Trophoblast cell (in vitro differentiated cells and primary cell): Measurements from ENCODE around the gene DNMT3B.
A peak's percentile ranks its signal among the peaks of the same experiment; 100 is the strongest.

Experiments
- DNase-seq, 2 donors: peaks; one replicate each; pipeline ENCODE4 v3.0.0-alpha.2; 2016
- H2AFZ ChIP-seq: 2 replicates; pipeline ENCODE4 v1.6.1; 2013; ENCODE audit warnings: low read length, moderate library complexity, mild to moderate bottlenecking; ENCODE audit not compliant: insufficient read depth, poor library complexity
- H2AK5ac ChIP-seq: 2 replicates; pipeline ENCODE4 v1.6.1; 2013; ENCODE audit warnings: mild to moderate bottlenecking, low read length
- H2BK120ac ChIP-seq: 2 replicates; pipeline ENCODE4 v1.6.1; 2013; ENCODE audit warnings: low read length, mild to moderate bottlenecking, moderate library complexity; ENCODE audit not compliant: insufficient read depth, poor library complexity
- H2BK12ac ChIP-seq: 2 replicates; pipeline ENCODE4 v1.6.1; 2013; ENCODE audit warnings: mild to moderate bottlenecking, low read length, moderate library complexity
- H2BK5ac ChIP-seq: 2 replicates; pipeline ENCODE4 v1.6.1; 2013; ENCODE audit warnings: low read length, low read depth, moderate library complexity, mild to moderate bottlenecking; ENCODE audit not compliant: poor library complexity
- H3K14ac ChIP-seq: 2 replicates; pipeline ENCODE4 v1.6.1; 2013; ENCODE audit warnings: mild to moderate bottlenecking, low read length
- H3K18ac ChIP-seq: 2 replicates; pipeline ENCODE4 v1.6.1; 2013; ENCODE audit warnings: mild to moderate bottlenecking, low read length
- H3K23ac ChIP-seq: 2 replicates; pipeline ENCODE4 v1.6.1; 2013; ENCODE audit warnings: low read length
- H3K27ac ChIP-seq: 2 replicates; pipeline ENCODE4 v1.5.1; 2013; ENCODE audit warnings: low read depth, mild to moderate bottlenecking, inconsistent platforms, low read length, moderate library complexity
- H3K27me3 ChIP-seq: 2 replicates; pipeline ENCODE4 v1.6.1; 2013; ENCODE audit warnings: inconsistent platforms, mild to moderate bottlenecking, low read length, moderate library complexity; ENCODE audit not compliant: insufficient read depth
- H3K36me3 ChIP-seq, 2 experiments: 1 replicate in 1 of 2; 2 replicates in 1 of 2; pipeline ENCODE4 v1.6.1; 2013; ENCODE audit warnings: low read length in 2 of 2, mild to moderate bottlenecking in 2 of 2, moderate library complexity in 1 of 2; ENCODE audit not compliant: insufficient read depth in 2 of 2, control insufficient read depth in 1 of 2
- H3K4ac ChIP-seq: 2 replicates; pipeline ENCODE4 v1.6.1; 2013; ENCODE audit warnings: low read depth, mild to moderate bottlenecking, low read length, moderate library complexity
- H3K4me1 ChIP-seq, 2 experiments: 1 replicate in 1 of 2; 2 replicates in 1 of 2; pipeline ENCODE4 v1.6.1; 2013; ENCODE audit warnings: low read length in 2 of 2, mild to moderate bottlenecking in 2 of 2, moderate library complexity in 1 of 2; ENCODE audit not compliant: insufficient read depth in 2 of 2, control insufficient read depth in 1 of 2
- H3K4me2 ChIP-seq: 2 replicates; pipeline ENCODE4 v1.6.1; 2013; ENCODE audit warnings: inconsistent platforms, mild to moderate bottlenecking, low read length, moderate library complexity
- H3K4me3 ChIP-seq: 2 replicates; pipeline ENCODE4 v1.5.1; 2013; ENCODE audit warnings: mild to moderate bottlenecking, low read depth, low read length, inconsistent platforms
- H3K79me1 ChIP-seq: one replicate; pipeline ENCODE4 v1.6.1; 2013; ENCODE audit warnings: low read length
- H3K79me2 ChIP-seq: 2 replicates; pipeline ENCODE4 v1.6.1; 2013; ENCODE audit warnings: low read length, mild to moderate bottlenecking; ENCODE audit not compliant: control insufficient read depth, insufficient read depth, poor library complexity
- H3K9ac ChIP-seq: 2 replicates; pipeline ENCODE4 v1.6.1; 2013; ENCODE audit warnings: mild to moderate bottlenecking, low read length
- H3K9me3 ChIP-seq: 2 replicates; pipeline ENCODE4 v1.6.1; 2013; ENCODE audit warnings: low read depth, mild to moderate bottlenecking, control low read depth, inconsistent platforms, low read length; ENCODE audit not compliant: insufficient read depth
- H4K12ac ChIP-seq: 2 replicates; pipeline ENCODE4 v1.6.1; 2013; ENCODE audit warnings: low read depth, mild to moderate bottlenecking, low read length, moderate library complexity
- H4K8ac ChIP-seq: 2 replicates; pipeline ENCODE4 v1.6.1; 2013; ENCODE audit warnings: low read depth, mild to moderate bottlenecking, low read length, moderate library complexity
- H4K91ac ChIP-seq: one replicate; pipeline ENCODE4 v1.6.1; 2013; ENCODE audit warnings: low read depth, mild to moderate bottlenecking, low read length, moderate library complexity
- WGBS: extraction: QIAGEN DNeasy Blood & Tissue Kit; methylation state at CpG from one replicate; pipeline ENCODE4 v1.1.7; 2013; ENCODE audit warnings: missing lambda C conversion rate; ENCODE audit not compliant: insufficient read length, insufficient coverage; ENCODE audit errors: extremely low coverage; 5-methylcytosine and 5-hydroxymethylcytosine counted together

Gene DNMT3B

DNA sequence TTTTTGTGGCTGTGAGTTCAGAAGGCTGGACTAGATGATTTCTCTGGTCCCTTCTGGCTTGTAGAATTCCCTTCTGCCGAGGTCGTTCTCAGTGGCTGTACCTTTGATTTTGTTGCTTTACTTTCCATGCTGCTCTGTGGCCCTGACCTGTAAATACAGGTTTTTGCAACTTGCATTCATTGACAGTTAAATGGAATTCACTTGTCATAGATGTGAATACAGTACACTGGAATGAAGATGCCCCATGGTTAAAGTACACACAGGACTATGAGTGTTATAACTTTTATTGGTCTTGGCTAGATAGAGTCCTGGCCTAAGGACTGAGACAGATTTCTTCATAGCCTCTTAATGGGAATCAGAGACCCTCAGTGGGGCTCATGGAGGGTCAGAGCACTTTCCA, 83.6 kb downstream of the DNMT3B start:
- no peak overlapping the region for H3K18ac ChIP-seq
- WGBS: no CpG with 5 or more reads among the region's 2 CpGs

DNA sequence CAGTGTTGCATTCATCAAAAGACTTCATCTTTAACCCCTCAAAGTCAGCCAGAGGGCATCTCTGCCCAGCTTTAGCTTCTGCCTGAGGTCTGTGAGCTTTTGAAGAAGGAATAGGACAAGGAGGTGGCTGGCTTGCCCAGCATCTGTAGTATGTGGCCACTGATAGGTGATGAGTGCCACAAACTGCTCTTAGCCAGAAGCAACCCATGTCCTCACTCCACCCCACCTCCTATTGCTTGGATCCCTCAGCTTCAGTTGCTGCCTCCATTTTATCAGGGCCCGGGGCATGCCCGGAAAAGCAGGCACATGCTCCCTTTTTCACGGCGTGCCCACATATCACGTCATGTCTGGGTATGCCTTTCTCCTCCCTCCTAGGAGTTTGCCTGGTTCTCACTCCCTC, 84.7 kb downstream of the DNMT3B start:
- H2BK120ac ChIP-seq: no peak overlapping the region
- no peak overlapping the region for H4K91ac ChIP-seq
- H3K79me1 ChIP-seq: no peaks in the 10 kb centered on the region
- H3K4ac ChIP-seq: no peak overlapping the region
- no peak overlapping the region for H2AFZ ChIP-seq
- H3K4me3 ChIP-seq: no peak overlapping the region
- H3K4me2 ChIP-seq: no peak overlapping the region
- H3K27ac ChIP-seq: no peak overlapping the region
- H2BK12ac ChIP-seq: no peak overlapping the region
- no peak for DNase-seq
- no peaks in the 10 kb centered on the region for H3K4me1 ChIP-seq
- no peak overlapping the region for H4K8ac ChIP-seq
- H3K79me2 ChIP-seq: no peaks in the 10 kb centered on the region
- H3K9ac ChIP-seq: no peak overlapping the region
- H3K14ac ChIP-seq: no peak overlapping the region
- H3K18ac ChIP-seq: no peak overlapping the region
- H3K23ac ChIP-seq: no peak overlapping the region
- H2BK5ac ChIP-seq: no peak overlapping the region
- H3K36me3 ChIP-seq: peaks cover 22 to 38% of the 10 kb centered on the region in 2 experiments
- H3K27me3 ChIP-seq: no peaks in the 10 kb centered on the region
- whole genome bisulfite sequencing: no CpG with 5 or more reads among the region's 5 CpGs
- no peak overlapping the region for H4K12ac ChIP-seq
- H2AK5ac ChIP-seq: no peak overlapping the region
- H3K9me3 ChIP-seq: no peaks in the 10 kb centered on the region

More for the DNA sequence above, 83.6 kb downstream of the DNMT3B start:
- no peak overlapping the region for H4K12ac ChIP-seq
- DNase-seq: no peak
- no peaks in the 10 kb centered on the region for H3K27me3 ChIP-seq
- no peaks in the 10 kb centered on the region for H3K79me2 ChIP-seq
- H3K4me2 ChIP-seq: no peak overlapping the region
- H2AK5ac ChIP-seq: no peak overlapping the region
- H2BK120ac ChIP-seq: no peak overlapping the region
- no peak overlapping the region for H3K9ac ChIP-seq
- H3K4me3 ChIP-seq: no peak overlapping the region
- no peak overlapping the region for H2AFZ ChIP-seq
- H4K91ac ChIP-seq: no peak overlapping the region
- no peaks in the 10 kb centered on the region for H3K4me1 ChIP-seq
- H2BK12ac ChIP-seq: no peak overlapping the region
- no peak overlapping the region for H2BK5ac ChIP-seq
- H3K27ac ChIP-seq: no peak overlapping the region
- H4K8ac ChIP-seq: no peak overlapping the region
- peaks cover 26 to 38% of the 10 kb centered on the region in 2 experiments for H3K36me3 ChIP-seq
- H3K14ac ChIP-seq: no peak overlapping the region
- H3K79me1 ChIP-seq: no peaks in the 10 kb centered on the region
- no peak overlapping the region for H3K23ac ChIP-seq
- no peaks in the 10 kb centered on the region for H3K9me3 ChIP-seq
- H3K4ac ChIP-seq: no peak overlapping the region

DNA sequence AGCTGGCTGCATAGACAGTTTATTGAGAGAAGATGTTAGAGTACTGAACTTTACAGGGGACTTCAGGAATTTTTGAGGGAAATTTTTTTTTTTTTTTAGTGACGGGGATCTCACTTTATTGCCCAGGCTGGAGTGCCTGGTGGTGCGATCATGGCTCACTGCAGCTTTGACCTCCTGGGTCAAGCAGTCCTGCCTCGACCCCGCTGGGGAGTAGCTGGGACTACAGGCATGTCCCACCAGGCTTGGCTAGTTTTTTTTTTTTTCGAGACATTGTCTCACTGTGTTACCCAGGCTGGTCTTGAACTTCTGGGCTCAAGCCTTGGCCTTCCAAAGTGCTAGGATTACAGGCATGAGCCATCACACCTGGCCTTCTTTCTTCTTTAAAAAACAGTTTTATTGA, 85.8 kb downstream of the DNMT3B start:
- Histone ChIP-seq H3K14ac (no peak overlapping the region), H3K4ac (no peak overlapping the region), H3K4me1 (no peaks in the 10 kb centered on the region), H3K4me2 (no peak overlapping the region), H3K36me3 (peaks cover 15 to 28% of the 10 kb centered on the region in 2 experiments), H2BK12ac (no peak overlapping the region), H3K18ac (no peak overlapping the region), H2BK120ac (no peak overlapping the region), H2AK5ac (no peak overlapping the region), H4K8ac (no peak overlapping the region), H4K91ac (no peak overlapping the region), H3K23ac (no peak overlapping the region), H2AFZ (no peak overlapping the region), H3K9me3 (no peaks in the 10 kb centered on the region), H3K79me1 (no peaks in the 10 kb centered on the region), H3K4me3 (no peak overlapping the region), H3K27ac (no peak overlapping the region), H2BK5ac (no peak overlapping the region), H3K79me2 (no peaks in the 10 kb centered on the region), H4K12ac (no peak overlapping the region), H3K9ac (no peak overlapping the region), H3K27me3 (no peaks in the 10 kb centered on the region)
- no peak for DNase-seq
- WGBS: no CpG with 5 or more reads among the region's 5 CpGs

DNA sequence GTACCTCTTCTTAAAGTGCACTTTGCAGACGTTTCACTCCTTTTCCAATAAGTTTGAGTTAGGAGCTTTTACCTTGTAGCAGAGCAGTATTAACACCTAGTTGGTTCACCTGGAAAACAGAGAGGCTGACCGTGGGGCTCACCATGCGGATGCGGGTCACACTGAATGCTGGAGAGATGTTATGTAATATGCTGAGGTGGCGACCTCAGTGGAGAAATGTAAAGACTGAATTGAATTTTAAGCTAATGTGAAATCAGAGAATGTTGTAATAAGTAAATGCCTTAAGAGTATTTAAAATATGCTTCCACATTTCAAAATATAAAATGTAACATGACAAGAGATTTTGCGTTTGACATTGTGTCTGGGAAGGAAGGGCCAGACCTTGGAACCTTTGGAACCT, 86.7 kb downstream of the DNMT3B start:
- H4K8ac ChIP-seq: no peak overlapping the region
- H2BK5ac ChIP-seq: no peak overlapping the region
- no peaks in the 10 kb centered on the region for H3K79me2 ChIP-seq
- H3K14ac ChIP-seq: no peak overlapping the region
- H2AFZ ChIP-seq: no peak overlapping the region
- H3K27me3 ChIP-seq: no peaks in the 10 kb centered on the region
- no peak overlapping the region for H2AK5ac ChIP-seq
- no peak overlapping the region for H3K27ac ChIP-seq
- H4K12ac ChIP-seq: no peak overlapping the region
- H3K23ac ChIP-seq: no peak overlapping the region
- H3K9ac ChIP-seq: no peak overlapping the region
- DNase-seq: peak; percentile 57 to 87
- peaks cover 15 to 30% of the 10 kb centered on the region in 2 experiments for H3K36me3 ChIP-seq
- H4K91ac ChIP-seq: no peak overlapping the region
- WGBS: no CpG with 5 or more reads among the region's 6 CpGs
- H3K79me1 ChIP-seq: no peaks in the 10 kb centered on the region
- no peak overlapping the region for H2BK12ac ChIP-seq
- no peaks in the 10 kb centered on the region for H3K4me1 ChIP-seq
- H3K4ac ChIP-seq: no peak overlapping the region
- H3K4me3 ChIP-seq: no peak overlapping the region
- H3K18ac ChIP-seq: no peak overlapping the region
- no peaks in the 10 kb centered on the region for H3K9me3 ChIP-seq
- H2BK120ac ChIP-seq: no peak overlapping the region
- H3K4me2 ChIP-seq: no peak overlapping the region
